Measurements from ENCODE around the gene PCP2. TPM values are rescaled to one million over a fixed set of nuclear protein-coding genes. Genes with fewer than 3 reads are reported as not detected.

The PCP2 gene
- total and polyA plus RNA-seq, 2 of the 13 experiments (the other 11 are each of a cell fraction or from before 2014, with no cell fraction given), result 0.62 TPM; not detected in 1

- TF ChIP-seq PAXIP1 (CRISPR knock-in tag; conservative IDR thresholded peaks at IDR 0.05), result no peak
- TF ChIP-seq ISX (CRISPR knock-in tag; conservative IDR thresholded peaks at IDR 0.05), result no peak
- peak; percentile 87 for TF ChIP-seq HNRNPLL (IDR thresholded peaks at IDR 0.05; ENCODE audit: low read depth, low read length, poor library complexity, severe bottlenecking)
- no peak for TF ChIP-seq HNF1A (IDR thresholded peaks at IDR 0.05; ENCODE audit: low read depth)
- peak; percentile 5 for TF ChIP-seq HNF1A (CRISPR knock-in tag; IDR thresholded peaks at IDR 0.05; ENCODE audit: borderline replicate concordance)
- no peak for TF ChIP-seq KAT2B (IDR thresholded peaks at IDR 0.05; ENCODE audit: borderline replicate concordance, low read depth, low read length)
- no peak for TF ChIP-seq AKNA (CRISPR knock-in tag; IDR thresholded peaks at IDR 0.05; ENCODE audit: borderline replicate concordance)
- peak; percentile 60; the same call in 1 of the 2 replicates for TF ChIP-seq ZBTB7B (CRISPR knock-in tag; IDR thresholded peaks at IDR 0.05)
- no peak; the same call in 1 of the 2 replicates for TF ChIP-seq DMAP1 (CRISPR knock-in tag; IDR thresholded peaks at IDR 0.05)
- TF ChIP-seq NR2F2 (IDR thresholded peaks at IDR 0.05; ENCODE audit: borderline replicate concordance, low read depth), result no peak
- no peak for TF ChIP-seq TOE1 (CRISPR knock-in tag; IDR thresholded peaks at IDR 0.05)
- TF ChIP-seq ZNF737 (CRISPR knock-in tag; IDR thresholded peaks at IDR 0.05; ENCODE audit: borderline replicate concordance), result no peak
- 0 out of 2 replicates have a peak, but pooled peaks have one; percentile 37 for TF ChIP-seq PATZ1 (CRISPR knock-in tag; IDR thresholded peaks at IDR 0.05)
- TF ChIP-seq ZMYM2 (CRISPR knock-in tag; IDR thresholded peaks at IDR 0.05), result no peak
Observed at GRCh38 chr19:7680606-7681339, 47.3 kb upstream of the PCP2 start, which contains the start of gene TRAPPC5 (continued).
